Adipocyte (in vitro differentiated cells): ENCODE measurements around the gene DHRS4L2.
"Not testable (repeated sequence)": the region's sequence is repeated elsewhere in the genome, so short reads cannot be mapped to it uniquely, and the experiment has no call there.

ENCODE experiments used
- DNase-seq: peaks from one replicate; pipeline ENCODE4 v3.0.0-alpha.2; 2015; ENCODE audit warnings: low read depth
- H3K27me3 ChIP-seq: replicated peaks from 2 replicates; pipeline ENCODE4 v1.7.0; 2013; ENCODE audit warnings: mild to moderate bottlenecking, low read length, moderate library complexity; ENCODE audit not compliant: control insufficient read depth, insufficient read depth
- H3K36me3 ChIP-seq: 2 replicates; pipeline ENCODE4 v1.7.0; 2013; ENCODE audit warnings: low read length, mild to moderate bottlenecking, moderate library complexity; ENCODE audit not compliant: control insufficient read depth, insufficient read depth, severe bottlenecking
- H3K4me1 ChIP-seq: 2 replicates; pipeline ENCODE4 v1.7.0; 2013; ENCODE audit warnings: mild to moderate bottlenecking, low read length, moderate library complexity; ENCODE audit not compliant: control insufficient read depth, insufficient read depth
- H3K4me3 ChIP-seq: 2 replicates; pipeline ENCODE4 v1.7.0; 2013; ENCODE audit warnings: mild to moderate bottlenecking, low read length, moderate library complexity
- H3K9ac ChIP-seq: 2 replicates; pipeline ENCODE4 v1.7.0; 2013; ENCODE audit warnings: mild to moderate bottlenecking, low read length, moderate library complexity
- H3K9me3 ChIP-seq: 2 replicates; pipeline ENCODE4 v1.7.0; 2013; ENCODE audit warnings: mild to moderate bottlenecking, low read length, moderate library complexity; ENCODE audit not compliant: control insufficient read depth

DHRS4L2 gene

DNA sequence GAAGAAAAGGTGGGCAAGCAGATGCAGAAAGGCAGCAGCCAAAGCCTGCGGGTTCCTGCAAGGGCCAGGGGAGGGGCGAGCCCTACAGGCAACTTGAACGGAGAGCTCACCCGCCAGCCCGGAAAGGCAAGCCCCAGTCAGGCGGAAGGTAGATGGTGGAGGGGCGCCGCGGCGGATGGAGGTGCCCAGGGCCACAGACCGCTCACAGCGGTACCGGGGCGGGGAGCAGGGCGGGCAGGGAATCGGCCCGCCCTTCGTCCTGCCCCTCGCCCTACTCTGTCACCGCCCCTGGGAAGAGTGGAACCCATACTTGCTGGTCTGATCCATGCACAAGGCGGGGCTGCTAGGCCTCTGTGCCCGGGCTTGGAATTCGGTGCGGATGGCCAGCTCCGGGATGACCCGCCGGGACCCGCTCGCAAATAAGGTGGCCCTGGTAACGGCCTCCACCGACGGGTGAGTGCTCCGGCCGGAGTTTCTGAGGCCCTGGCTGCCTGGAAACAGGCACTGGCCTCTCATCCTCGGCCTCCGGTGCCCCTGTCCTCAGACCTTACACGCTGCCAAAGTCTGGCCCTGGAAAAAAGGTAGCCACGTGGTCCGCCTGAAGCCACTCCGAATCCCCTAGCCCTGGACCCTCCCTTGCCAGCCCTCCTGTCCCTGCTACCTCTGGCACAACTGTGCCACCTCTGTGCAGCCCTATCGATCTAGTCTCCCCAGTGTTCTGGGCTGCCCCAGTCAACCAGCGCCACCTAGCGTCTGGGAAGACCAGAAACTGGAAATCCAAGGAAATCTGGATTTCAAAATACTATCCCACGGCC is 35.1 kb upstream of the DHRS4L2 start, which contains the start of gene DHRS4:
Gene DHRS4 (plus strand): TSS at position 307 of the 815 bp plus-strand sequence. CDS start 19 bp downstream, at position 326.
- H3K4me1 ChIP-seq: peaks cover 30% of the 10 kb centered on the region
- H3K27me3 ChIP-seq: no peaks in the 10 kb centered on the region
- peaks cover 8% of the 10 kb centered on the region for H3K36me3 ChIP-seq
- H3K4me3 ChIP-seq: peak within 1 kb of the TSS; percentile 89
- DNase-seq: peak; percentile 94
- no peaks in the 10 kb centered on the region for H3K9me3 ChIP-seq
- H3K9ac ChIP-seq: peak within 1 kb of the TSS; percentile 98

DNA sequence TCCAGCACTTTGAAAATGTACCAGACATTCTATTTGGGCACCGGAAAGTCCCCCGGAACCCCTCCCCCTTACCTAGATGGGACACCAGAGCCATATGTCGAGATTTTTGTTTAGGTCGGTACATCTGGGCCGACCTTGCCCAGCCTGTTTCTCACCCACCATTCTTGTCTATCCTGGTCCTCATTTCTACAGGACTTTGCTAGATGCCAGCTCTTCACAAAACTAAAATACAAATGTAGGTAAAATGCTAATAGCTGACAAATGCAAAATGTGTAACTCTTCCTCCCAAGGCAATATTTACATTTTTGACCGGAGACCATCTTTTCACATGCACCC is 34.5 kb upstream of the DHRS4L2 start:
- Histone ChIP-seq H3K9ac (peak overlapping the region; percentile 98), H3K4me1 (peaks cover 30% of the 10 kb centered on the region), H3K4me3 (peak overlapping the region; percentile 89)
- not testable (repeated sequence) for H3K36me3 ChIP-seq, H3K9me3 ChIP-seq, DNase-seq, H3K27me3 ChIP-seq

DNA sequence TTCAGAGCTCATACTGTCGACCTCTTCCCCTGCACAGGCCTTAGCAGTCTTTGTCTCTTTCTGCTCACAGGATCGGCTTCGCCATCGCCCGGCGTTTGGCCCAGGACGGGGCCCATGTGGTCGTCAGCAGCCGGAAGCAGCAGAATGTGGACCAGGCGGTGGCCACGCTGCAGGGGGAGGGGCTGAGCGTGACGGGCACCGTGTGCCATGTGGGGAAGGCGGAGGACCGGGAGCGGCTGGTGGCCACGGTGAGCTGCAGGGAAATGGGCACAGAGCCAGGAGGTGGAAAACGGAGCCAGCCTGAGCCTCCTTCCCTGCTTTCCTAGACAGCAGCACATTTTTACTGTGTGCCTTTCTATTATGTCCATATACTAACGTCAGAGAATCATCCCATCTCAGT is 33.8 kb upstream of the DHRS4L2 start:
- not testable (repeated sequence) for DNase-seq, H3K27me3 ChIP-seq, H3K9me3 ChIP-seq, H3K36me3 ChIP-seq
- peak overlapping the region; percentile 98 for H3K9ac ChIP-seq
- H3K4me3 ChIP-seq: peak overlapping the region; percentile 89
- H3K4me1 ChIP-seq: peaks cover 30% of the 10 kb centered on the region

DNA sequence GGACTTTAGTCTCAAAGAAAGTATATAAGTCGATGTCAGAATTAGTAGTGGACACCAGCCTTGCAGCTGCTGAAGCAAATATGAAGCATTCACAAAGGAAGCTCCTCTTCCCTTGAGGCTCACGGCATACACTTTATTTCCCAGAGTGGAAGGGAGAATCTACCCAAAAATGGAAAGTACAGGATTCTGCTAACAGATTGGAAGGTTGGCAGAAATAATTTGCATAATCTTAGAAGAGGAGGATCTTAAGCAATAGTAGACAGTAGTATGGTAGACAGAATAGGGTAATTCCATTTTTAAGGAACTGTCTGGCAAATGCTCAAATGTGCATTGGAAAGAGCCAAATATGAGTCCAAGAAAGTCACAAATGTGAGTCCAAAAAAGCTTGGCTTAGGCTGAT is 32.9 kb upstream of the DHRS4L2 start:
- H3K9me3 ChIP-seq, DNase-seq, H3K4me3 ChIP-seq: not testable (repeated sequence)

DNA sequence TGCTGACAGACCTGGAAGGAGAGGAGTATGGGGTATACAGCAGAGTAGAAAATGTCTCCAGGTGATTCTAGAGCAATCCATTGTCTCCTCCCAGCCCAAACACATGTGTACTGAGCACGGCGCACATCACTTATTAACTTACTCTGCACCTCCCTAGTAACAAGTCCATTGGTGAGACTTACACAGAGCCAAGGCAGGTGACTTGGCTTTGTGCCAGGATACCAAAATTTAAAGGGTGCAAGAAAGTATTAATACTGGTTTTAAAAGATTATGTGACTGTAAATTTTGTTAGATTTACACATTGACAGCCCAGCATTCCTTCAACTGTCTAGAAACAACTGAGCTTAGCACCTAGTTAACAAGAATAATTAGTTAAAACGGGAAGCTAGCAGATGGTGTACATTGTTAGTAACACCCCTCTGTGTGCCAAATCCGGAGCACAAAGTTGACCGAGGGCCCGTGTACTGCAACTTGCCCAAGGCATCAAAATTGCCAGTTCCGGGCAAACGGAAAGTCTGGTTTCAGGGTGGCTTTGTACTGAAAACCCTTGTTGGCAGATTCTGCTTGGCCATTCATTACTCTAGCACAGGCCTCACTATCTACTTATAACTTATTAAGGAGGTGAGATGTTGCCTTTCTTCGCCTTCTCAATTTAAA is 30.7 kb upstream of the DHRS4L2 start:
- not testable (repeated sequence) for H3K9me3 ChIP-seq

More for the DNA sequence above, 32.9 kb upstream of the DHRS4L2 start:
- not testable (repeated sequence) for H3K36me3 ChIP-seq, H3K9ac ChIP-seq, H3K27me3 ChIP-seq
- H3K4me1 ChIP-seq: peaks cover 24% of the 10 kb centered on the region

DNA sequence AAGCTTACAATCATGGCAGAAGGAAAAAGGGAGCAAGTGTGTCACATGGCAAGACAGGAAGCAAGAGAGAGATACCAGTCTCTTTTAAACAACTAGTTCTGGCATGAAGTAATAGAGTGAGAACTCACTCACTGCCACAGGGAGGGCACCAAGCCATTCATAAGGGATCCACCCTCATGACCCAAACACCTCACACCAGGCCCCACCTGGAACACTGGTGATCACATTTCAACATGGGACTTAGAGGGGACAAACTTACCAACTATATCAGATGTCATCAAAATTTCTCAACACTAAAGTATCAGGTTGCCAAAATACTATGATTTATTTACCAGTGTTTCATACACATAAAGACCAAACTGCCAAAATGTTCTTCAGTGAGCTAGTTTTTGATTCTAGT is 27.8 kb upstream of the DHRS4L2 start:
- H3K36me3 ChIP-seq, DNase-seq, H3K4me3 ChIP-seq, H3K27me3 ChIP-seq, H3K9me3 ChIP-seq, H3K9ac ChIP-seq, H3K4me1 ChIP-seq: not testable (repeated sequence)

More for the DNA sequence above, 30.7 kb upstream of the DHRS4L2 start:
- H3K9ac ChIP-seq, H3K4me1 ChIP-seq, H3K4me3 ChIP-seq, H3K36me3 ChIP-seq, DNase-seq, H3K27me3 ChIP-seq: not testable (repeated sequence)

DNA sequence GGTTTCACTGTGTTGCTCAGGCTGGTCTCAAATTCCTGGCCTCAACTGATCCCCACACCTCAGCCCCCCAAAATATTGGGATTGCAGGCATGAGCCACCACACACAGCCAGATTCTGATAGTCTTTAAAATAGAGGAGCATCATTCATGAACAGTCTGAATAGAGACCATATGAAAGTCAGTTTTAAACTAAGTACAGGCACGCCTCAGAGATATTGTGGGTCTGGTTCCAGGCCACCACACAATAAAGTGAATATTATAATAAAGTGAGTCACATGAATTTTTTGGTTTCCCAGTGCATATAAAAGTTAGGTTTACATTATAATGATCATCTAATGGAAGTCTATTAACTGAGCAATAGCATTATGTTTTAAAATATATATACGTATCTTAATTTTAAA is 27.0 kb upstream of the DHRS4L2 start:
- not testable (repeated sequence) for H3K4me1 ChIP-seq, H3K9ac ChIP-seq, DNase-seq, H3K9me3 ChIP-seq, H3K27me3 ChIP-seq, H3K4me3 ChIP-seq, H3K36me3 ChIP-seq

DNA sequence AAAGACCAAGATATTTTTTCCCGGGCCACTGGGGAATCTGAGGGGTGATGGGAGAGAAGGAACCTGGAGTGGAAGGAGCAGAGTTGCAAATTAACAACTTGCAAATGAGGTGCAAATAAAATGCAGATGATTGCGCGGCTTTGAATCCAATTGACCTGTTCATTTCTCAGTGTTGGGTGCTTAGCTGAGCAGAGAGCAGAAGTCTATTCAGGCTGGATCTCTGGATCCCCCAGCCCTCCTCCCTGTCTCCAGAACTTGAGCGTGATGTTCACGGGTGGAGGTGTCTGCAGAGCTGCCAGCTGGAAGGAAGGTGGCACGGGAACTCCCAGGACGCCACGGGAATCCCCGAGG is 19.6 kb upstream of the DHRS4L2 start:
- not testable (repeated sequence) for H3K9ac ChIP-seq, H3K4me3 ChIP-seq, H3K27me3 ChIP-seq, H3K9me3 ChIP-seq, H3K4me1 ChIP-seq, DNase-seq, H3K36me3 ChIP-seq

DNA sequence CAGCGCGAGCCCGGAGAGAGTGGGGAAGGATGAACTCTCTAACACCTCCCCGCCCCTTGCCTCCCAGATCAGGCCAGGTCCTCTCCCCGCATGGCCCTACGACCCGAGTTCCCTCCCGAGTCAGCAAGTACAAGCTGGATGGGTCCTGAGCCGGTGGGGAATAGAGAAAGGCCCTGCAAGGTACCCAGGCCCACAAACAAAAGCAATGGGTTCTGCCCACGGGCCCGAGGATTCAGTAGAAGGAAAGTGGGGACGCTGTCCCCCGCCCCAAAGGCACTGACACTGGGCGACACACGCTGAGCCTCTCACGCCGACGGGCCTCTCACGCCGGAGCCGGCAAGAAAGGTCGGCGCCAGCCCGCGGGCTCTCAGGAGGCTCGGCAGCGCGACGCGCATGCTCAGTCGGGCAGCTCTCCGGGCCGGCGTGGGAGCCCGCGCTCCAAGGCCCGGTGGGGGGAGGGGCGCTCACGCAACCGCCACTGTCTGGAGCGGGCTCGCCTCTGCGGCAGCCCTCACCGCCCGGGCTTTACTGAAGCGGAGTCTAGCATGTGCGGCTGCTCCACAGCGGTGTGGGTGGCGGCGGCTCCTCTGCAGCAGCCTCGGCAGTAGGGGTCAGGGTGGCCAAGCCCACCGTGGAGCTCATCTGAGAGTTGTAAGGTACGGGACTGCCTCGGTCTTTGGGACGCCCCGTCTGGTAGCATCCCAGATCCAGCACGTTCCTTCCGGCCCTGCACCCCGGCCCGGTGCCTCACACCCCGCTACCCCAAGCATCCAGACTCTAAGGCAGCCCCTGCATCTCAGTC is 19.0 kb upstream of the DHRS4L2 start:
- H3K4me3 ChIP-seq: peak overlapping the region; percentile 68

DNA sequence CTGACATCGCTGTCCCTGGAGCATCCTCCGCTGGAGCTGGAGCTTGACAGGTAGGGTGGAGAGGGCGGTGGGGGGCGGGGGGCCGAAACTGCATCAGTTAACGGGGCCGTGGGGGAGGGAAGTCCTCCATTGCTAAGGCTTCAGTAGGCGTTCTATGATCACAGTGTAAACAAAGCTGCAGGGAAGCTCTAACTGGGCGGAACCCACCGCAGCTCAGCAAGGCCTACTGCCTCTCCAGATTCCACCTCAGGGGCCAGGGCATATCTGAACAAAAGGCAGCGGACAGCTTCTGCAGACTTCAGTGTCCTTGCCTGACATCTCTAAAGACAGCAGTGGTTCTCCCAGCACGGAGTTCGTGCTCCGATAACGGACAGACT is 18.5 kb upstream of the DHRS4L2 start:
- H3K36me3 ChIP-seq, H3K9ac ChIP-seq, H3K9me3 ChIP-seq, H3K27me3 ChIP-seq, H3K4me3 ChIP-seq, H3K4me1 ChIP-seq, DNase-seq: not testable (repeated sequence)

More for the DNA sequence above, 19.0 kb upstream of the DHRS4L2 start:
- peak; percentile 59 for DNase-seq
- H3K36me3 ChIP-seq, H3K4me1 ChIP-seq, H3K27me3 ChIP-seq, H3K9me3 ChIP-seq: not testable (repeated sequence)
- peak overlapping the region; percentile 60 for H3K9ac ChIP-seq

DNA sequence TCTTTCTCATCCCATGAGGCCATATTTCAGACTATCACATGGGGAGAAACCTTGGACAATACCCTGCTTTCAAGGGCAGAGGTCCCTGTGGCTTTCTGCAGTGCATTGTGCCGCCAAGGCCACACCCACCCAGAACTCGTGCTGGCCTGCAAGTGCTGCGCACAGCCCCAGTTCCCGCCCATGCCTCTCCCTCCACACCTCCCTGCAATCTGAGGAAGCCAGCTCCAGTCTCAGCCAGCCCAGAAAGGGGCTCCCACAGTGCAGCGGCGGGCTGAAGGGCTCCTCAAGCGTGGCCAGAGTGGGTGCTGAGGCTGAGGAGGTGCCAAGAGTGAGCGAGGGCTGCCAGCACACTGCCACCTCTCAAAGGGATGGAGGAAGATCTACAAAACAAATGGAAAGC is 15.6 kb upstream of the DHRS4L2 start:
- H3K9ac ChIP-seq, H3K36me3 ChIP-seq, H3K4me1 ChIP-seq, H3K27me3 ChIP-seq, H3K9me3 ChIP-seq, H3K4me3 ChIP-seq, DNase-seq: not testable (repeated sequence)
